SU-DHL-6 (cell line): ENCODE measurements around the gene IQCM.

ENCODE experiments used
- H2AFZ ChIP-seq: fragments of 200-600 bp; sonication (generic); 2 replicates; pipeline ENCODE4 v1.6.1; 2014; ENCODE audit warnings: low read depth, mild to moderate bottlenecking, moderate library complexity, mixed read lengths, antibody characterized with exemption, low read length; ENCODE audit not compliant: severe bottlenecking
- H3F3A ChIP-seq: fragments of 200-600 bp; shearing (Covaris generic); 2 replicates; pipeline ENCODE4 v1.6.0; 2016; ENCODE audit warnings: antibody characterized with exemption, mild to moderate bottlenecking; ENCODE audit not compliant: insufficient read depth
- H3K27ac ChIP-seq: fragments of 200-600 bp; sonication (generic); 2 replicates; pipeline ENCODE4 v1.5.1; 2016; ENCODE audit warnings: low read depth, mild to moderate bottlenecking, low read length, moderate library complexity, mixed read lengths
- H3K27me3 ChIP-seq: fragments of 200-600 bp; sonication (generic), shearing (Covaris generic); 2 replicates; pipeline ENCODE4 v1.6.0; 2014; ENCODE audit warnings: mild to moderate bottlenecking, low read length
- H3K36me3 ChIP-seq: fragments of 200-600 bp; sonication (generic); 2 replicates; pipeline ENCODE4 v1.6.1; 2014; ENCODE audit warnings: mild to moderate bottlenecking, low read length, mixed read lengths
- H3K4me2 ChIP-seq: fragments of 300-600, 200-600 bp; shearing (Covaris generic), sonication (generic); 2 replicates; pipeline ENCODE4 v1.6.0; 2014; ENCODE audit warnings: low read length, low read depth, mild to moderate bottlenecking; ENCODE audit not compliant: poor library complexity, severe bottlenecking
- H3K4me3 ChIP-seq: fragments of 200-600 bp; sonication (generic); 2 replicates; pipeline ENCODE4 v1.5.1; 2014; ENCODE audit warnings: antibody characterized with exemption, low read length, mild to moderate bottlenecking, mixed read lengths; ENCODE audit not compliant: insufficient read depth, poor library complexity, severe bottlenecking
- H3K79me2 ChIP-seq: fragments of 200-600 bp; sonication (generic); 2 replicates; pipeline ENCODE4 v1.6.1; 2014; ENCODE audit warnings: mild to moderate bottlenecking, low read length, moderate library complexity; ENCODE audit not compliant: insufficient read depth
- H3K9ac ChIP-seq: fragments of 200-600 bp; sonication (generic); 2 replicates; pipeline ENCODE4 v1.7.0; 2014; ENCODE audit warnings: mild to moderate bottlenecking, low read length
- H3K9me2 ChIP-seq: fragments of 200-600 bp; sonication (generic); replicated peaks from 2 replicates; pipeline ENCODE4 v1.6.1; 2014; ENCODE audit warnings: low read length; ENCODE audit not compliant: insufficient read depth
- H3K9me3 ChIP-seq: fragments of 200-600 bp; sonication (generic); 2 replicates; pipeline ENCODE4 v1.6.1; 2014; ENCODE audit warnings: low read length, mixed read lengths; ENCODE audit not compliant: insufficient read depth
- H4K20me1 ChIP-seq: fragments of 200-600 bp; sonication (generic); 2 replicates; pipeline ENCODE4 v1.6.1; 2014; ENCODE audit warnings: low read depth, mild to moderate bottlenecking, antibody characterized with exemption, low read length, moderate library complexity, mixed read lengths
- CTCF ChIP-seq: fragments of 200-600 bp; sonication (generic); IDR thresholded peaks from one replicate; pipeline ENCODE4 v1.5.1; 2017; ENCODE audit warnings: antibody characterized with exemption, mild to moderate bottlenecking, low read length, moderate library complexity; ENCODE audit not compliant: insufficient read depth, poor library complexity, severe bottlenecking
- EZH2phosphoT487 ChIP-seq: fragments of 200-600 bp; sonication (generic), shearing (Covaris generic); conservative IDR thresholded peaks from 2 replicates; pipeline ENCODE4 v1.6.1; 2018; ENCODE audit warnings: mild to moderate bottlenecking, antibody characterized with exemption, low read length, moderate library complexity, mixed read lengths

The IQCM gene

GRCh38 chr4:149328161-149328560, 487.5 kb downstream of the IQCM start:
- Histone ChIP-seq H3K27ac (no peak overlapping the region), H3K36me3 (no peaks in the 10 kb centered on the region), H3K9me2 (no peaks in the 10 kb centered on the region), H3K9ac (no peak overlapping the region), H3K79me2 (no peaks in the 10 kb centered on the region), H4K20me1 (no peaks in the 10 kb centered on the region), H3K4me3 (no peak overlapping the region), H3F3A (no peaks in the 10 kb centered on the region), H2AFZ (no peak overlapping the region), H3K4me2 (no peak overlapping the region), H3K27me3 (no peaks in the 10 kb centered on the region), H3K9me3 (no peaks in the 10 kb centered on the region)
- no peak for TF ChIP-seq EZH2phosphoT487
- TF ChIP-seq CTCF, result no peak

GRCh38 chr4:149322203-149322602, 493.4 kb downstream of the IQCM start:
- no peaks in the 10 kb centered on the region for H3K9me2 ChIP-seq
- H3K27me3 ChIP-seq, result no peaks in the 10 kb centered on the region
- no peak overlapping the region for H3K9ac ChIP-seq
- H3K4me2 ChIP-seq, result no peak overlapping the region
- no peaks in the 10 kb centered on the region for H4K20me1 ChIP-seq
- peaks cover 11% of the 10 kb centered on the region; the same call in 1 of the 2 replicates for H3K9me3 ChIP-seq
- H3K36me3 ChIP-seq, result no peaks in the 10 kb centered on the region
- no peak overlapping the region for H2AFZ ChIP-seq
- H3K4me3 ChIP-seq, result no peak overlapping the region
- H3K27ac ChIP-seq, result no peak overlapping the region
- H3K79me2 ChIP-seq, result no peaks in the 10 kb centered on the region
- TF ChIP-seq CTCF, result no peak
- no peak for TF ChIP-seq EZH2phosphoT487
- no peaks in the 10 kb centered on the region for H3F3A ChIP-seq

GRCh38 chr4:149321438-149321837, 494.2 kb downstream of the IQCM start:
- Histone ChIP-seq H3K27me3 (no peaks in the 10 kb centered on the region), H3K36me3 (no peaks in the 10 kb centered on the region), H3K4me2 (no peak overlapping the region), H3K79me2 (no peaks in the 10 kb centered on the region), H3K9ac (no peak overlapping the region), H3K27ac (no peak overlapping the region), H3K9me2 (no peaks in the 10 kb centered on the region), H3K9me3 (peaks cover 11% of the 10 kb centered on the region; the same call in 1 of the 2 replicates), H2AFZ (no peak overlapping the region), H3F3A (no peaks in the 10 kb centered on the region), H4K20me1 (no peaks in the 10 kb centered on the region), H3K4me3 (no peak overlapping the region)
- no peak for TF ChIP-seq EZH2phosphoT487
- no peak for TF ChIP-seq CTCF
